Naive thymus-derived CD4-positive, alpha-beta T cell (primary cell): Measurements from ENCODE around the gene CAPN5. TPM values are rescaled to one million over a fixed set of nuclear protein-coding genes. Genes with fewer than 3 reads are reported as not detected.

ENCODE experiments used
- ATAC-seq: fragments of 150-1000 bp; cut with Tn5 transposase; 2 replicates; pipeline ENCODE4 v1.10.0; 2021; ENCODE audit warnings: mild to moderate bottlenecking, moderate library complexity
- CTCF ChIA-PET: fragments of 350-600 bp; sonication (Branson Sonifier 250); formaldehyde crosslinking; loops from one replicate; lab custom pipeline; 2021; ENCODE audit warnings: antibody characterized with exemption; lab: Charles Lee
- POLR2A ChIA-PET: fragments of 350-600 bp; sonication (Branson Sonifier 250); formaldehyde crosslinking; loops from one replicate; lab custom pipeline; 2021; ENCODE audit warnings: antibody characterized with exemption, inconsistent platforms; lab: Charles Lee
- DNase-seq, 9 donors: peaks; one replicate each; pipeline versions ENCODE4 v3.0.0 to v3.0.0-alpha.2; 2020 to 2022; ENCODE audit warnings: mixed read lengths in 1 of 9
- H3K27ac ChIP-seq: one replicate; pipeline ENCODE4 v1.7.0; 2013; ENCODE audit warnings: mild to moderate bottlenecking, low read depth, low read length, moderate library complexity
- H3K27me3 ChIP-seq, 2 donors: one replicate each; pipeline ENCODE4 v1.7.0; 2013; ENCODE audit warnings: low read length in 2 of 2, mild to moderate bottlenecking in 2 of 2, moderate library complexity in 2 of 2; ENCODE audit not compliant: control insufficient read depth in 2 of 2, insufficient read depth in 2 of 2
- H3K36me3 ChIP-seq, 3 experiments: 1 replicate in 2 of 3; 2 replicates in 1 of 3; pipeline ENCODE4 v1.7.0; 2013; ENCODE audit warnings: low read length in 3 of 3, mild to moderate bottlenecking in 3 of 3, moderate library complexity in 1 of 3; ENCODE audit not compliant: insufficient read depth in 3 of 3, control insufficient read depth in 2 of 3
- H3K4me1 ChIP-seq, 2 donors: one replicate each; pipeline ENCODE4 v1.7.0; 2013; ENCODE audit warnings: low read length in 2 of 2, mild to moderate bottlenecking in 2 of 2, moderate library complexity in 1 of 2; ENCODE audit not compliant: control insufficient read depth in 2 of 2, insufficient read depth in 2 of 2
- H3K4me3 ChIP-seq: 2 replicates; pipeline ENCODE4 v1.7.0; 2013; ENCODE audit warnings: mild to moderate bottlenecking, low read length
- H3K9me3 ChIP-seq, 3 experiments: 1 replicate in 2 of 3; 2 replicates in 1 of 3; pipeline ENCODE4 v1.7.0; 2013; ENCODE audit warnings: low read length in 3 of 3; ENCODE audit not compliant: control insufficient read depth in 2 of 3
- H3K27ac Mint-ChIP-seq, 9 donors: one replicate each; pipeline ENCODE4 v1.8.0; 2020 to 2022; ENCODE audit warnings: mixed read lengths in 9 of 9, mild to moderate bottlenecking in 8 of 9, moderate library complexity in 5 of 9, inconsistent platforms in 2 of 9
- H3K27me3 Mint-ChIP-seq, 5 donors: one replicate each; pipeline ENCODE4 v1.8.0; 2021 to 2022; ENCODE audit warnings: mixed read lengths in 5 of 5, mild to moderate bottlenecking in 1 of 5
- H3K36me3 Mint-ChIP-seq, 5 donors: one replicate each; pipeline ENCODE4 v1.8.0; 2020 to 2022; ENCODE audit warnings: mixed read lengths in 5 of 5, mild to moderate bottlenecking in 3 of 5, inconsistent platforms in 1 of 5
- H3K4me1 Mint-ChIP-seq, 7 donors: one replicate each; pipeline ENCODE4 v1.8.0; 2020 to 2022; ENCODE audit warnings: mixed read lengths in 7 of 7, mild to moderate bottlenecking in 3 of 7, inconsistent platforms in 1 of 7
- H3K4me3 Mint-ChIP-seq, 10 donors: one replicate each; pipeline ENCODE4 v1.8.0; 2020 to 2022; ENCODE audit warnings: mild to moderate bottlenecking in 10 of 10, mixed read lengths in 10 of 10, moderate library complexity in 6 of 10, inconsistent platforms in 2 of 10
- H3K9me3 Mint-ChIP-seq, 11 donors: one replicate each; pipeline ENCODE4 v1.8.0; 2020 to 2022; ENCODE audit warnings: mixed read lengths in 11 of 11, mild to moderate bottlenecking in 4 of 11, inconsistent platforms in 1 of 11, moderate library complexity in 1 of 11
- intact Hi-C, 2 donors: fragments of 100-400 bp; cut with micrococcal nuclease; formaldehyde crosslinking; loops; one replicate each; pipeline ENCODE4 v1.15.1; 2023
- polyA plus RNA-seq, 2 donors: library from polyadenylated mRNA; unstranded; fragments of 300-500 nt; fragmentation: Illumina TruSeq; gene quantifications; one replicate each; pipeline ENCODE4 v1.2.3, GENCODE V29; 2021
- total RNA-seq, 6 experiments: library from RNA in 5 of 6; stranded (reverse) in 5 of 6; gene quantifications; 1 replicate in 5 of 6; 2 replicates in 1 of 6; pipeline ENCODE4 v1.2.3 and lab custom pipeline; 2021 to 2026

The CAPN5 gene
- total and polyA plus RNA-seq, 7 experiments from 2014 or later, result 0.94 to 5.8 (median 5.6) TPM

DNA sequence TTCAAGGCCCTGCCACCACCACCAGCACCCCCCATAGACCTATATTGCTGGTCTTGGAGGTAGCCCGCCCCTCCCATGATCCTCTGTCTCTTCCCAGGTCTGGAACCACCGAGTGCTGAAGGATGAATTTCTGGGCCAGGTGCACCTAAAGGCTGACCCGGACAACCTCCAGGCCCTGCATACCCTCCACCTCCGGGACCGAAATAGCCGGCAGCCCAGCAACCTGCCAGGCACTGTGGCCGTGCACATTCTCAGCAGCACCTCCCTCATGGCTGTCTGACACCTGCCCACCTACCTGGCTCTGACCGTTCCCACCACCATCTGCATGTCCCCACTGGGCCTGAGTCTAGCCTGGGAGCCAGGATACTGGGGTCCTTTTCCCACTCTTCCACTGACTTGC, 56.8 kb downstream of the CAPN5 start:
- Histone ChIP-seq H3K4me1 (peaks cover 3 to 11% of the 10 kb centered on the region in 2 donors), H3K27ac (no peak overlapping the region), H3K9me3 (no peaks in the 10 kb centered on the region), H3K27me3 (no peaks in the 10 kb centered on the region), H3K36me3 (peaks cover 0 to 20% (median 0%) of the 10 kb centered on the region in 3 experiments), H3K4me3 (no peak overlapping the region)
- H3K9me3 Mint-ChIP-seq, result no peaks in the 10 kb centered on the region
- DNase-seq, result no peak
- peaks cover 0 to 8% (median 0%) of the 10 kb centered on the region in 5 donors for H3K27me3 Mint-ChIP-seq
- H3K4me1 Mint-ChIP-seq, result peaks cover 0 to 10% (median 8%) of the 10 kb centered on the region in 7 donors
- POLR2A ChIA-PET, result no interaction called here
- intact Hi-C loops, result no loop called here
- CTCF ChIA-PET, result no interaction called here
- ATAC-seq, result no peak
- H3K4me3 Mint-ChIP-seq, result no peak overlapping the region
- no peak overlapping the region for H3K27ac Mint-ChIP-seq
- peaks cover 0 to 31% (median 3%) of the 10 kb centered on the region in 5 donors for H3K36me3 Mint-ChIP-seq

DNA sequence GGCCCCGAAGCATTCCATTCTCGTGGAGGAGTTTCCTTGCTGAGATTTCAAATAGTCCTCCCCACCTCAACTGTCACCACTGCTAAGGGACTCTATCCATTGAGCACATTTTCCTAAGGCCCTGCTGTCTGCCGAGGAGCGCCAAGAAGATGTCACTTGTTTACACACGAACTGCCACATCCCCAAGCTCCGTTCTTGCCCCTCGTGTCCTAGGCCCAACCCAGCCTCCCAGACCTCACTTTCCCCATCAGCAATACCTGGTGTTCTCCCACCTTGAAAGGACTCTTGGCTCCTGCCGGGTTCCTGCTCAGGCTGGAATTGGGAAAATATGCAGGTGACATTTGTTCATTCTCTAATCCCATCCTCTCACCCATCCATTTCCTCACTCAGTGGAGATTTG, 57.3 kb downstream of the CAPN5 start:
- H3K36me3 Mint-ChIP-seq, result peaks cover 0 to 28% (median 3%) of the 10 kb centered on the region in 5 donors
- H3K9me3 ChIP-seq, result no peaks in the 10 kb centered on the region
- CTCF ChIA-PET, result no interaction called here
- DNase-seq, result no peak
- H3K27me3 ChIP-seq, result no peaks in the 10 kb centered on the region
- ATAC-seq, result no peak
- no peaks in the 10 kb centered on the region for H3K9me3 Mint-ChIP-seq
- H3K27ac Mint-ChIP-seq, result no peak overlapping the region
- peaks cover 0 to 16% (median 0%) of the 10 kb centered on the region in 3 experiments for H3K36me3 ChIP-seq
- POLR2A ChIA-PET, result no interaction called here
- H3K4me3 ChIP-seq, result no peak overlapping the region
- no peak overlapping the region for H3K27ac ChIP-seq
- H3K4me3 Mint-ChIP-seq, result no peak overlapping the region
- peaks cover 0 to 15% (median 8%) of the 10 kb centered on the region in 7 donors for H3K4me1 Mint-ChIP-seq
- H3K4me1 ChIP-seq, result peaks cover 3 to 11% of the 10 kb centered on the region in 2 donors
- intact Hi-C loops, result no loop called here
- peaks cover 0 to 8% (median 0%) of the 10 kb centered on the region in 5 donors for H3K27me3 Mint-ChIP-seq

DNA sequence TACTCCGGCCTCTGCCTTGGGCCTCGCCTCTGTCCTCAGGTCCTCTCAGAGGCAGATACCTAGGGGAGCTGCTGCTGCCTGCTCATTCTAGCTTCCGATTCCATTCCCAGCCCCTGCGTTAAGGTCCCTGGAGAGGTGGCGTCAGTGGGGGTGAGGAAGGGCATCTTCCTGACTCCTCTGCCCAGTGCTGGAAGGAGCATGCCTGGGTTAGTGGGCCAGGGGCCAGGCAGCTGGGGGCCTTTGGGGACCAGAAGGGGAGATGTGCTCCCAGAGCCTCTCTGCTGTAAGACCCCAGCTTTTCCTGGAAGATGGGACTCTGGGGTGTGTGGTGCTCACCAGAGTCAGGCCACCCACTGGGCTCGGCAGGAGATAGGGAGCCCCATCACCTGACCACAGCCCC, 57.7 kb downstream of the CAPN5 start:
- no peak overlapping the region for H3K27ac Mint-ChIP-seq
- intact Hi-C loops, result no loop called here
- H3K36me3 ChIP-seq, result peaks cover 0 to 16% (median 0%) of the 10 kb centered on the region in 3 experiments
- CTCF ChIA-PET, result no interaction called here
- H3K27me3 ChIP-seq, result no peaks in the 10 kb centered on the region
- H3K27ac ChIP-seq, result no peak overlapping the region
- no peak overlapping the region for H3K4me3 Mint-ChIP-seq
- ATAC-seq, result no peak
- H3K4me3 ChIP-seq, result no peak overlapping the region
- no peaks in the 10 kb centered on the region for H3K9me3 Mint-ChIP-seq
- H3K4me1 Mint-ChIP-seq, result peaks cover 0 to 15% (median 8%) of the 10 kb centered on the region in 7 donors
- peaks cover 0 to 8% (median 0%) of the 10 kb centered on the region in 5 donors for H3K27me3 Mint-ChIP-seq
- POLR2A ChIA-PET, result no interaction called here
- no peaks in the 10 kb centered on the region for H3K9me3 ChIP-seq
- H3K4me1 ChIP-seq, result peaks cover 3 to 11% of the 10 kb centered on the region in 2 donors
- DNase-seq, result no peak
- peaks cover 0 to 28% (median 3%) of the 10 kb centered on the region in 5 donors for H3K36me3 Mint-ChIP-seq

DNA sequence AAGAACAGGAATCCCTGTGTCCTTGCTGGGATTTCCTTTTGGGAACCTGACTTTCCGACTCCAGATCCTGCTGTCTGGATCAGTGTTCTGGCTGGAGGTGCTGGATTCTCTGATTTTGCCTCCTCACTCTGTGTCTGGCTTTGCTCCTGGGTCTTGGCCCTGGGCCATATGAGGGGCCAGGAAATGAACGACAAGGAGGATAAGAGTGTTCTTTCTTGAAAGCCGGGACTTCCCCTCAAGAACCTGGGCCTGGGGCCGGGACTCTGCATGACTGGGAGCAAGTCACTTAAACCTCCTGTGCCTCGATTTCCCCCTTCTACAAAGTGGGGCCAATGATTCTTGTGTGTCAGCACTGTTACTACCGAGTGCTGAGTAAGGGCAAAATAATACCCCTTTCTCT, 58.4 kb downstream of the CAPN5 start:
- Histone ChIP-seq H3K9me3 (no peaks in the 10 kb centered on the region), H3K4me3 (no peak overlapping the region), H3K4me1 (peaks cover 3 to 11% of the 10 kb centered on the region in 2 donors), H3K27me3 (no peaks in the 10 kb centered on the region), H3K27ac (no peak overlapping the region), H3K36me3 (peaks cover 0 to 16% (median 0%) of the 10 kb centered on the region in 3 experiments)
- Mint-ChIP-seq H3K9me3 (no peaks in the 10 kb centered on the region), H3K36me3 (peaks cover 0 to 24% (median 3%) of the 10 kb centered on the region in 5 donors), H3K4me1 (peaks cover 0 to 15% (median 8%) of the 10 kb centered on the region in 7 donors), H3K27me3 (peaks cover 0 to 8% (median 0%) of the 10 kb centered on the region in 5 donors), H3K4me3 (no peak overlapping the region), H3K27ac (no peak overlapping the region)
- ChIA-PET POLR2A (no interaction called here), CTCF (no interaction called here)
- ATAC-seq (no peak), DNase-seq (no peak)
- intact Hi-C loops, result loop anchor here in 1 of 2 donors (5.0 kb wide), 1 partner anchor 492 kb away; no protein-coding TSS in a partner anchor

DNA sequence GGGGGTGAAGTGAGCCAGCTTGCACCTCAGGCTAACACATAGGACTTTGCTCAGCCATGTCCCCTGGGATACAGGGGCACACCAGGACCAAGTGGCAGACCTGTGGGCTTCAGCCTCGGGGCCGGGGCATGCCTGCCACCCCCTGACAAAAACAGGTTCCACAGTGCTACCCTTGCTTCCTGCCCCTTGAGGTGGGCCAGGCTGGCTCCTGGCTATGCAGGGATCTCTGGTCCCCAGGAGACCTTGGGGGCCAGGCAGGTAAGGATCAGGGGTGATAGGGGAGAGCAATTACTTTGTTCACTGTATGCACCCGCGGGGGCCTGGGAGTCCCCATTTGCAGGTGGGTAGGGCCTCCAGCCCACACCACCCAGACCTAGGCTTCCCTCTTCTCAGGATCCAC, 58.9 kb downstream of the CAPN5 start:
- H3K27ac Mint-ChIP-seq, result no peak overlapping the region
- H3K4me3 Mint-ChIP-seq, result no peak overlapping the region
- H3K4me1 ChIP-seq, result peaks cover 3 to 11% of the 10 kb centered on the region in 2 donors
- H3K4me3 ChIP-seq, result no peak overlapping the region
- POLR2A ChIA-PET, result no interaction called here
- H3K36me3 ChIP-seq, result peaks cover 0 to 13% (median 0%) of the 10 kb centered on the region in 3 experiments
- no peaks in the 10 kb centered on the region for H3K9me3 Mint-ChIP-seq
- peaks cover 0 to 15% (median 8%) of the 10 kb centered on the region in 7 donors for H3K4me1 Mint-ChIP-seq
- CTCF ChIA-PET, result no interaction called here
- no peak for DNase-seq
- H3K9me3 ChIP-seq, result no peaks in the 10 kb centered on the region
- peaks cover 0 to 8% (median 0%) of the 10 kb centered on the region in 5 donors for H3K27me3 Mint-ChIP-seq
- no peak for ATAC-seq
- H3K27ac ChIP-seq, result no peak overlapping the region
- H3K27me3 ChIP-seq, result no peaks in the 10 kb centered on the region
- intact Hi-C loops, result loop anchor here in 1 of 2 donors (5.0 kb wide), 1 partner anchor 492 kb away; no protein-coding TSS in a partner anchor
- peaks cover 0 to 20% (median 2%) of the 10 kb centered on the region in 5 donors for H3K36me3 Mint-ChIP-seq

DNA sequence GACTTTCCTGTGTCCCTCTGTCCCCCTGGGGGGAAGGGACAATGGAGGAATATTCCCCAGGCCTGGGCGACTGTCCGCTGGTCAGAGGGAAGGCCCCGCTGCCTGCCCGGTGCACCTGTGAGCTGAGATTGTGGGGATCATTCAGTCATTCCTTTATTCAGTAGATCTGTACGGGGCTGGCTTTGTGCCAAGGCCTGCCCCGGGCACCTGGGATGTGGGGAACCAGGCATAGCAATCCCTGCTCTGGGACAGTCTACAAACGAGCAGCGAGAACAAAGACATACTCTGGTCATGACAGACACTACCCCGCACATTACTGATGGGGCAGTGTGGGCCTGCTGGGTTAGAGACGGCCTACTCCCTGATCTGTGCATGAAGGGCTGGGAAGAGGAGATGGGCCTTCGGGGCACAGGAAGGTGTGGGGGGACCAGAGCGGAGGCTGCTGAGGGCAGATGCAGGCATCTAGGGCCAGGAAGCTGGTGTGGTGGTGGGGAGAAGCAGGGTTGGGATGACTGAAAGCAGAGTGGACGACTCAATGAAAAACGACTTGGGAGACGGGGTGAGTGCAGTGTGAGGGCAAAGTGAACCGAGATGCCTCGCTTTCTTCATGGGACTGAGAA, 59.5 kb downstream of the CAPN5 start:
- intact Hi-C loops, result loop anchor here in 1 of 2 donors (5.0 kb wide), 1 partner anchor 491 kb away; no protein-coding TSS in a partner anchor
- peaks cover 0 to 14% (median 0%) of the 10 kb centered on the region in 5 donors for H3K36me3 Mint-ChIP-seq
- Histone ChIP-seq H3K9me3 (no peaks in the 10 kb centered on the region), H3K36me3 (peaks cover 0 to 8% (median 0%) of the 10 kb centered on the region in 3 experiments), H3K27me3 (no peaks in the 10 kb centered on the region), H3K4me1 (peaks cover 3 to 11% of the 10 kb centered on the region in 2 donors), H3K27ac (no peak overlapping the region), H3K4me3 (no peak overlapping the region)
- DNase-seq, result no peak
- no peak for ATAC-seq
- POLR2A ChIA-PET, result no interaction called here
- H3K27ac Mint-ChIP-seq, result no peak overlapping the region
- no peaks in the 10 kb centered on the region for H3K9me3 Mint-ChIP-seq
- CTCF ChIA-PET, result interaction anchor here (0.6 to 2.0 kb wide), 7 partner anchors 10 to 493 kb away, joined by 3 to 16 read pairs (median 4); no protein-coding TSS in a partner anchor
- peaks cover 0 to 15% (median 6%) of the 10 kb centered on the region in 7 donors for H3K4me1 Mint-ChIP-seq
- peak overlapping the region in 8 of 10 donors; percentile 16 to 72 (median 52) for H3K4me3 Mint-ChIP-seq
- H3K27me3 Mint-ChIP-seq, result peaks cover 0 to 8% (median 0%) of the 10 kb centered on the region in 5 donors
